Measurements from ENCODE around the gene ZCCHC2. TPM values are rescaled to one million over a fixed set of nuclear protein-coding genes. Genes with fewer than 3 reads are reported as not detected.

ZCCHC2 gene
- total and polyA plus RNA-seq, 9 of the 15 experiments (the other 6 are each of a cell fraction or from before 2014, with no cell fraction given), result 1.0 to 9.2 (median 6.0) TPM

GRCh38 chr18:62522504-62523254 is at the start of gene ZCCHC2 (continued):
- TF ChIP-seq CXXC5 (CRISPR knock-in tag; IDR thresholded peaks at IDR 0.05), result peak; percentile 90
- TF ChIP-seq PML (IDR thresholded peaks at IDR 0.05; ENCODE audit: low read length), result no peak
- TF ChIP-seq STAT5B (CRISPR knock-in tag; IDR thresholded peaks at IDR 0.05), result no peak
- no peak for TF ChIP-seq ZKSCAN3 (CRISPR knock-in tag; IDR thresholded peaks at IDR 0.05)
- no peak for TF ChIP-seq MCM5 (IDR thresholded peaks at IDR 0.05; ENCODE audit: low read depth)
- TF ChIP-seq SOX6 (IDR thresholded peaks at IDR 0.05), result no peak
- TF ChIP-seq PCBP2 (IDR thresholded peaks at IDR 0.05; ENCODE audit: low read depth, low read length, poor library complexity, severe bottlenecking), result no peak
- TF ChIP-seq ZNF586 (CRISPR knock-in tag; conservative IDR thresholded peaks at IDR 0.05), result no peak
- TF ChIP-seq MED1 (CRISPR knock-in tag; IDR thresholded peaks at IDR 0.05; ENCODE audit: borderline replicate concordance), result no peak
- TF ChIP-seq JUN (IDR thresholded peaks at IDR 0.05; ENCODE audit: borderline replicate concordance, low read depth, low read length), result no peak
- no peak for TF ChIP-seq JUN (CRISPR knock-in tag; IDR thresholded peaks at IDR 0.05; ENCODE audit: borderline replicate concordance)
- no peak for TF ChIP-seq NCOA1 (IDR thresholded peaks at IDR 0.05; ENCODE audit: low read depth)
- TF ChIP-seq FOXO4 (CRISPR knock-in tag; IDR thresholded peaks at IDR 0.05), result no peak
- TF ChIP-seq SMAD4 (CRISPR knock-in tag; conservative IDR thresholded peaks at IDR 0.05), result peak; percentile 55; the same call in 1 of the 2 replicates
- no peak for TF ChIP-seq ZNF184 (CRISPR knock-in tag; IDR thresholded peaks at IDR 0.05)
- no peak for TF ChIP-seq HDAC8 (tag; IDR thresholded peaks at IDR 0.05)
- no peak for TF ChIP-seq C11orf30 (IDR thresholded peaks at IDR 0.05; ENCODE audit: low read depth)
- no peak for TF ChIP-seq RBM14 (IDR thresholded peaks at IDR 0.05; ENCODE audit: borderline replicate concordance, insufficient read depth, low read depth, low read length)
- no peak for TF ChIP-seq E2F5 (CRISPR knock-in tag; IDR thresholded peaks at IDR 0.05)
- TF ChIP-seq CEBPZ (IDR thresholded peaks at IDR 0.05; ENCODE audit: borderline replicate concordance, low read depth, low read length), result no peak
- TF ChIP-seq ATF4 (CRISPR knock-in tag; IDR thresholded peaks at IDR 0.05), result no peak
- no peak for TF ChIP-seq CC2D1A (IDR thresholded peaks at IDR 0.05)
- TF ChIP-seq ZBTB8A (IDR thresholded peaks at IDR 0.05; ENCODE audit: partially characterized antibody), result no peak
- TF ChIP-seq LEF1 (IDR thresholded peaks at IDR 0.05), result no peak

Measured in K562 (cell line).